GM12873 (cell line): ENCODE results near the gene PTPN7.

Experiments used
- CTCF ChIP-seq: IDR thresholded peaks from 2 replicates; pipeline ENCODE4 v1.5.1; 2012; ENCODE audit warnings: low read depth, mild to moderate bottlenecking, moderate library complexity, low read length, control low read depth; ENCODE audit not compliant: insufficient read depth; ENCODE audit errors: missing control alignments

Gene PTPN7

GRCh38 chr1:202179828-202180750, 19.7 kb upstream of the PTPN7 start:
- no peak for TF ChIP-seq CTCF

GRCh38 chr1:202176949-202177927, 16.8 kb upstream of the PTPN7 start:
- TF ChIP-seq CTCF = no peak

GRCh38 chr1:202173993-202174392, 13.6 kb upstream of the PTPN7 start:
- TF ChIP-seq CTCF = no peak

- TF ChIP-seq CTCF = no peak
Measured at GRCh38 chr1:202172015-202172355, 11.6 kb upstream of the PTPN7 start.

GRCh38 chr1:202171292-202172014, 11.1 kb upstream of the PTPN7 start:
- TF ChIP-seq CTCF = no peak

- TF ChIP-seq CTCF = peak; percentile 15
Measured at GRCh38 chr1:202170726-202171125, 10.3 kb upstream of the PTPN7 start.

GRCh38 chr1:202168861-202169260, 8.5 kb upstream of the PTPN7 start:
- no peak for TF ChIP-seq CTCF
